IPS-15b (cell line): Measurements from ENCODE around the gene AHCYL2.
"Not testable (repeated sequence)": the region's sequence is repeated elsewhere in the genome, so short reads cannot be mapped to it uniquely, and the experiment has no call there.

Experiments
- H3K27me3 ChIP-seq: one replicate; pipeline ENCODE4 v1.6.1; 2013; ENCODE audit warnings: low read length; ENCODE audit not compliant: control insufficient read depth, insufficient read depth
- H3K36me3 ChIP-seq: one replicate; pipeline ENCODE4 v1.6.1; 2013; ENCODE audit warnings: low read length; ENCODE audit not compliant: control insufficient read depth, insufficient read depth
- H3K4me1 ChIP-seq: one replicate; pipeline ENCODE4 v1.6.1; 2013; ENCODE audit warnings: mild to moderate bottlenecking, low read length; ENCODE audit not compliant: control insufficient read depth, insufficient read depth
- H3K4me3 ChIP-seq: one replicate; pipeline ENCODE4 v1.5.1; 2013; ENCODE audit warnings: low read depth, low read length
- H3K9ac ChIP-seq: one replicate; pipeline ENCODE4 v1.6.1; 2013; ENCODE audit warnings: low read depth, mild to moderate bottlenecking, low read length
- H3K9me3 ChIP-seq: one replicate; pipeline ENCODE4 v1.6.1; 2013; ENCODE audit warnings: mild to moderate bottlenecking, low read length; ENCODE audit not compliant: control insufficient read depth, insufficient read depth

AHCYL2 gene

DNA sequence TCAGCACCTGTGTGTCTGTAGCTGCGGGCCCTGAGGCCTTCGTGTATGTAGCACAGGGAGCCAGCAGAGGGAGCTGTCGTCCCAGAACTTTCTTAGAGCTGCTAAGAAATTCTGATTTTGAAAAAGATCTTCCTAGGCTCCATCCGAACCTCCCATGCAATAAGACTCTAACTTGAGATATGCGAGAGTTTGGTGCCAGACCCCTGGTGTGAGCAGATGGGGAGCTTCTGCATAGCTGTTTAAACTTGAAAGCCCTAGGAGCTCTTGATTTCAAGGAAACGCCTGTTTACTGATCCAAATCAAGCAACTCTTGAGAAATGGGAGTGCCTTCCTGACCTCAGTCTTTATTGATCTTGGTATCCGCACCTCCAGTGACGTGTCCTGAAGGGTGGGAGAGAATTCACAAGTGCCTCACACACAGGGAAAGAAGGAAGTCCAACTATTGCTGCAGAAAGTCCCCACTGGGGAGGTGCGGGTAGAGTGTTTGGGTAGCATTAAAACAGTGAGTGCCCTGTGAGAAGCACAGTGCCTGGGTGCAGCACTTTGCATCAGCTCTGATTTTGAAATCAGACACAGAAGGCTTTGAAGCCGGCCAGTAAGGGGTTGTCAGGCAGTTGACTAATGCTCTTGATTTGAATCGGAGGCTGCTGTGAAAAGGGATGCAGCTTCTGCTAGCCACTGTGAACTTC is 143.0 kb downstream of the AHCYL2 start:
- Histone ChIP-seq H3K27me3 (no peaks in the 10 kb centered on the region), H3K4me3 (peak overlapping the region; percentile 20), H3K9ac (no peak overlapping the region), H3K9me3 (no peaks in the 10 kb centered on the region), H3K36me3 (no peaks in the 10 kb centered on the region), H3K4me1 (peaks cover 15% of the 10 kb centered on the region)

DNA sequence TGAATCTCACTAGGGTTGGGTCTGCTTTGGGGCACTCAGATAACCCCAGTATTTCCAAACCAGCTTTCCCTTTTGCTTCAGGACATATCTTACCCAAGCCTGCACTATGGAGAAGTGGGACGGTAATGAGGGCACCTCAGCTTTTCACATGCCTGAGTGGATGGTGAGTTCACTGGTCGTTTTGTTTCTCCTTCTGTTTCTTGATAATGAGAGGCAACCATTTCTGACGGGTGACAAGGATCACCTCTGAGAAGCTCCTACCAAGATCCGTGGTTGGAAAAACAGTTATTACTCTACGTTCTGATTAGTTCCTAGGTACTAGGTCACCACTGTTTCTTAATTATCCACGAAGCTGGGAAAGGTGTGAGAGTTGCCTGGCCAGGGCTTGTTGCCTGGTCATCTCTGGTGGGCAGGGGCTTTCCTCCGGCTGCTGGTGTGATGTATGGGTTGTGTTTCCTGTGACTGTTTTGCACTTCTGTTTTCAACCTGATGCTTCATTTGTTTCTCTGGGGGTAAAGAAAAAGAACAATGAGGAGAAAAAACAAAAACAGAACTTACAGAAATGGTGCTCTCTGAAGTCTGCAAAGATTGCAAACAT is 143.7 kb downstream of the AHCYL2 start:
- no peaks in the 10 kb centered on the region for H3K27me3 ChIP-seq
- H3K4me1 ChIP-seq, result peaks cover 15% of the 10 kb centered on the region
- no peaks in the 10 kb centered on the region for H3K9me3 ChIP-seq
- no peak overlapping the region for H3K9ac ChIP-seq
- H3K36me3 ChIP-seq, result no peaks in the 10 kb centered on the region
- no peak overlapping the region for H3K4me3 ChIP-seq

DNA sequence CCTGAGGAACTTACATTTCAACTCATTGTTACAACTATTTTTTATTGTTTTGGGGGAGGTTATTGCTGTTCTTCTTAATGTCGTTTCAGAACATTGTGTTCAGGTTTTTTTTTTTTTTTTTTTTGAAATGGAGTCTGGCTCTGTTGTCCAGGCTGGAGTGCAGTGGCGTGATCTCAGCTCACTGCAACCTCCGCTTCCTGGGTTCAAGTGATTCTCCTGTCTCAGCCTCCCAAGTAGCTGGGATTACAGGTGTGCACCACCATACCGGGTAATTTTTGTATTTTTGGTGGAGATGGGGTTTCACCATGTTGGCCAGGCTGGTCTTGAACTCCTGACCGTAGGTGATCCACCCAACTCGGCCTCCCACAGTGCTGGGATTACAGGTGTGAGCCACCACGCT is 144.6 kb downstream of the AHCYL2 start:
- not testable (repeated sequence) for H3K9ac ChIP-seq, H3K36me3 ChIP-seq, H3K4me3 ChIP-seq, H3K27me3 ChIP-seq, H3K9me3 ChIP-seq
- peaks cover 15% of the 10 kb centered on the region for H3K4me1 ChIP-seq

DNA sequence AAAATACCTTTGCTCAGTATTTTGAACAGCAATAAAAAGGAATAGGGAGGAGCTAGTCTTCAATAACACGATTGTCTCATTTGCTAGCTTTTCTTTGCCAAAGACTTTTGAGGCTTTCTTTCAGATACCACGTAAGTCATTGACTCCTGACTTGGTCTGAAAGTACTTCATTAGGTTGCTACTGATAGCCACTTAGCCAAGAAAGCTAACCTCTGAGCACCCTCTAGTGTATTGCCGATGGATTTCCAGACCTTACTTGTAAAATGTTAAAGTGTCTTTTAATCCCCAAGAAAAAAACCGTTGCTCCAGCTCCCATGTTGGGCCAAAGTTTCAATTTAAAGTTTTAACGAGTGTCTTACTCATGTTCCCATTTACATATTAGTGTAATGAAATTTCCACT is 146.0 kb downstream of the AHCYL2 start:
- H3K36me3 ChIP-seq, result no peaks in the 10 kb centered on the region
- H3K4me3 ChIP-seq, result no peak overlapping the region
- H3K9me3 ChIP-seq, result no peaks in the 10 kb centered on the region
- no peak overlapping the region for H3K9ac ChIP-seq
- H3K4me1 ChIP-seq, result peaks cover 23% of the 10 kb centered on the region
- no peaks in the 10 kb centered on the region for H3K27me3 ChIP-seq

DNA sequence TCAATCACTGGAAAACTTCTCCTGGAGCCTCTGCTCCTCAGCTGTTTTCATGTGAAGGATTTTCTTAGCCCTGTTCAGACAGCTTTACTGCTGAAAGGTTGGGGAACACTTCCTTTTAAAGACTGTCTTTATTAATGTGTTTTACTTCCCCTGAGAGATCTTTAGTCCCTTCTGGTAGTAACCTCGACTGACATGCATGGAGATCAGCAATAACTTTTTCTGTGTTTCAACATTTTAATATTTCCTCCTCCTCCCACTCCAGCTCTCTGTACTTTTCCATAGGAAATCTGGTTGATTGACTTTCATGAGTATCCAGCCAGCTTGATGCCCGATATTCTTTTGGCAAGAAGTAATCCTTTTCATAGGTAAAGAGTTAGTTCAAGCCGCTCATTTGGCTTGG is 146.7 kb downstream of the AHCYL2 start:
- Histone ChIP-seq H3K9me3 (no peaks in the 10 kb centered on the region), H3K36me3 (no peaks in the 10 kb centered on the region), H3K27me3 (no peaks in the 10 kb centered on the region), H3K4me1 (peaks cover 29% of the 10 kb centered on the region), H3K4me3 (no peak overlapping the region), H3K9ac (no peak overlapping the region)

DNA sequence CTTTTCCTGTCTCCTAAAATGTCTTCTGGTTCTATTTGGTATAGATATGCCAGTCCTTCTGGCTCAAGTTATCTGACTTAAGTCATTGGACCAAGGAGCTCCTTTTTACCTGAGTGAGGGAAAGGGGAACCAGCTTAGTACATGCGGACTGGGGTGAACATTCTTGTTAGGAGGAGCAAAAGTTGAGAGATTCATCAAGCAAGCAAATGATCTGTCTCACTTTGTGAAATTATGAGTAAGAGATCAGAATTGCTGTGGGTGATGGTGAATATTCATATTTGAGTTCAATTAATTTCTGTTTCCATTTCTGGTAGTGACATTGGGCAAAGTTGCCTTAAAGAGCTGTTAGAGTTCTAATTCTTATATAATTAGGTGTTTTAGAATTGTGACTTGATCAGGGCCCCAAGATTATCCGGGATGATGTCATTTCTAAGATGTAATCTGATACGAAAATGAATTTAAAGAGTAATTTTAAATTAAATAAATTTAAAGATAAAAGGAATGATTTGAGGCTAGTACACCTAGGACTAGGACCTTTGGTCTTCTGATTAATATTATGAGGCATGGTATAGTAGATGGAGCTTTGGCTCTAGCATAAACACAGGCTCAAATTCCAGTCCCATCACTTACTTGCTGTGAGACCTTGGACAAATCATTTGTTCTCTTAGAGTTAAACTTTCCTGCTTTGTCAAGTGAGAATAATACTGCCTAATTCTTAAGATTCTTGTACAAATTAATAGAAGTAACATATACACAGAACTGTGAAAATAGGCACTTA is 149.0 kb downstream of the AHCYL2 start:
- H3K9ac ChIP-seq, result no peak overlapping the region
- no peak overlapping the region for H3K4me3 ChIP-seq
- H3K4me1 ChIP-seq, result peaks cover 14% of the 10 kb centered on the region
- H3K27me3 ChIP-seq, result no peaks in the 10 kb centered on the region
- H3K9me3 ChIP-seq, result no peaks in the 10 kb centered on the region
- no peaks in the 10 kb centered on the region for H3K36me3 ChIP-seq

DNA sequence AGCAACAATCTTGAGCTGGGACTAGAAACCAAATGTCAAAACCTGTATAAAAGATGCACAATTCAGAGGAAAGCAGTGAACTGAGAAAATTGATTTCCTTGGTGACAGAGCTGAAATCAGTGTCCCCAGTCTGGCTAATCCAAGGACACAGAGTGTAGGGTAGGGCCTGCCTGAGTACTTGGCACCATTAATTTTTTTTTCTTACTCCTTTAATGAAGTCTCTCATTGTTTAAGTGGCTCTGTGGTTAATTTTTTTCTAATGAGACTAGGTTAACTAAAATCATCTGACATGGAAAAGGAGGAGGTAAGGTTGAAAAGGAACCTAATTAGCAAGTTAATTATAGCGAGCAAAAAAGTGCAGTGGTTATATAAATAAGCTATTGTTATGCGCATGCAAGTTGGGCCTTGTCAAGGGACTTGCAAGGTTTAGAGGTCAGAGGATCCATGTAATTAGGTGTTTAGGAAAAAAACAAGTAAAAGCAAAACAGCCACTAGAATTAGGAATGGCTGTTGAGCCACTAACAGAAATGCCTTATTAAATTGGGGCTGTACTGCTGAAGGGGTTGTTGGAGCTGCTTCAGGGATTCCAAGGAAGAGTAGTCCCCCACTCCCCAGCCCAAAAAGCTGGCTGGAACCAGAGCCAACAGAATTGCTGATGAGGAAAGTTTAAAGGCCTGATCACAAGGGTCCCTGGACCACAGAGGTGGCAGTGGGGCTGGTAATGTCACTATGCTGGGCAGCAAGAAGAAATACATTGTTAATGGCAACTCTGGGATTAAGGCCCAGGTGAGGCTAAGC is 150.5 kb downstream of the AHCYL2 start:
- Histone ChIP-seq H3K27me3 (no peaks in the 10 kb centered on the region), H3K4me3 (peak overlapping the region; percentile 9), H3K9ac (peak overlapping the region; percentile 10), H3K36me3 (no peaks in the 10 kb centered on the region), H3K4me1 (peaks cover 14% of the 10 kb centered on the region), H3K9me3 (no peaks in the 10 kb centered on the region)

DNA sequence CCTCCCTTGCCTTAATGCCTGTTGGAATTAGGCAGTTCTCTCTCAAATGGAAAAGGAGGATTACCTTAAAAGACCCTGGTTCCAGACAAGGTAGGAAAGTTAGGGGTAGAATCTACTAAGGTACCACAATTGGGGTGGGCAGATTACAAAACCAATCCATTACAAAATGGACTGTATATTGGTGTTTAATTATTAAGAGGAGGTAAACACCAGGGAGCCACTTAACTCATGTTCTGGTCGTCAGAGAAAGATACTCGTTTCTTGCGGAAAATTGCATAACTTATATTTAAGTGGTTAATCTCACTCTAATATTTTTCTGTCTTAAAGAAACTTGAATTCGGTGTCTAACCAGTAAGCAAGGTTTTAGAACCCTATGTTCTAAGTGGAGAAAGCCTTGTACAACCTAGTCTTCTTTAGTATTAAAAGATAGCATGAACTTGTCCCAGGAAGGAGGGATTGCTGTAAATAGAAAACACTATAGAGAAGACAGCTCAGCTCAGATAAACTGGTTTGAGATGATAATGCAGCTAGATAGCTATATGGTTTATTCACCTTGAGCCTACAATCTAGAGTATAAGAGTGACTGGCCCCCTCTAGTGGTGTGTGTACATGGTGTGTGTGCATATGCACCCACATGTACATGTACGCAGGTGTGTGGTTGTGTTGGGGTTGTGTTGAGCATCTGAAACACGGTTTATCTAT is 151.4 kb downstream of the AHCYL2 start:
- H3K9ac ChIP-seq, result peak overlapping the region; percentile 10
- no peaks in the 10 kb centered on the region for H3K36me3 ChIP-seq
- H3K4me3 ChIP-seq, result peak overlapping the region; percentile 9
- H3K4me1 ChIP-seq, result peaks cover 14% of the 10 kb centered on the region
- no peaks in the 10 kb centered on the region for H3K9me3 ChIP-seq
- no peaks in the 10 kb centered on the region for H3K27me3 ChIP-seq

DNA sequence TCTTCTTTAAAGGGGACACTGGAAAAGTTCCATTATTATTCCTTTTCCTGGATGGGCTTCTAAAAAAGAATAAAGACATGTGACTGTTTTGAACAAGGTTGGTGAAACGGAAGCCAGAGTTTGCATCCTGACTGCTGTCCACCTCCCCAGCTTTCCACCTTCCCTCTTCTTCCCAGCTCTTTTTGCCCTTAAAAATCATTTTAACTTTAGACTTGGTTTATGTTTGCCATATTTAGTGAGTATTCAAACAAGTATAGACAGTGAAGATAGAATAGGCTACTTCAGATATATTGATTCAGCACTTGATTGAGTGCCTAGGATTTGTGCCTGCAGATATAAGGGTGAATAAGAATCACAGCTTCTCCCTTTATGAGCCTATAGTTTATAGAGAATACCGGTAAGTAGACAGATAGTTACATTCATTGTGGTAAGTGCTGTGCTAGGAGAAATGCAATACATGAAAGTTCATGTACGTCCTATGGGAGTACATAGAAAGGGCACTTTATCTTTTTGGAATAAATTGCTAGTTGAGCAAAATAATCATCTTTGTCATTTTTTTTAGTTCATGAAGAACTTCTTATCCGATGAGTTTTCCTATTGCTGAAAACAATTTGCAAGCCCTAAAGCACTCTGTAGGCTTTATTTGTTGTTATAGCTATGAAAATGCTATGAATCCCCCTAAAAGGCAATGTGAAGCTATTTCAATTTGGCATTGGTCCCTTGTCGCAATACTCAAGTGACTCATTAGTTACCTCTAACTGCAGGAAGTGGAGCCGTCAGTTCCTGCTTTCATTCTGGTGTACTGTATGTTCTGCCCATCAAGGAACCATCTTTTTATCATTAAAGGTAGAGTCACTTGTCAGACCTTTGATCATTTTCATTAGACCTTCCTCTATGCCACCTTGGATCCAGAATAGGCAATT is 152.2 kb downstream of the AHCYL2 start:
- Histone ChIP-seq H3K4me3 (no peak overlapping the region), H3K9me3 (no peaks in the 10 kb centered on the region), H3K27me3 (no peaks in the 10 kb centered on the region), H3K9ac (no peak overlapping the region), H3K36me3 (no peaks in the 10 kb centered on the region), H3K4me1 (peaks cover 14% of the 10 kb centered on the region)

DNA sequence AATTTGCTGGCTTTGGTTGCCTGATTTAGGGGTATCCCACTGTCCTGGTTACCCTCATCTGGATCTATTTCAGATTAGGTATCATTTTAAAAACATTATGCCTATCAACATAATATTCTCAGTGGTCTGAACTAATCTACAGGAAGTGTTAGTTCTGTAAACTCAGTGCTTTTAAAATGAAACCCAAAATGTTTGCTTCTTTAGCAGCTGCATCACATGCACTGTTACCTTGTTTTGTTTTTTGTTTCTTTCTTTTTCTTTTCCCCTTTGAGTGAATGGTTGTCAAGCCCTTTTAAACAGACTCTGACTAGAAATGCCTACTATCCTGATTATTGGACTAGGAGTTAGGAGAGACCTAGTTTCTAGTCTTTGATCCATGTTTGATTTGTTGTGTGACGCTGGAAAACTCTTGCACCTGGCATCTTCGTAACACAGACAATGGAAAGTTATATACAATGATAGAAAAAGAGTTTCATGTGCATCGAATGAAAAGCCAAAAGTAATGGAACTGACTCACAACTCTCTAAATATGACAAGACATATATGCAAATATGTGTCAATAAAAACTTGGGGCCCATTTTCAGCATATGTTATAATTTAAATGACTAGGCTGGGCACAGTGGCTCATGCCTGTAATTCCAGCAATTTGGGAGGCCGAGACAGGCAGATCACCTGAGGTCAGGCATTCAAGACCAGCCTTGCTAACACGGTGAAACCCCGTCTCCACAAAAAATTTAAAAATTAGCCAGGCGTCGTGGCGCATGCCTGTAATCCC is 157.1 kb downstream of the AHCYL2 start:
- H3K4me1 ChIP-seq, result peaks cover 6% of the 10 kb centered on the region

More for the DNA sequence above, 157.1 kb downstream of the AHCYL2 start:
- H3K4me3 ChIP-seq, result no peak overlapping the region
- no peaks in the 10 kb centered on the region for H3K9me3 ChIP-seq
- H3K9ac ChIP-seq, result no peak overlapping the region
- H3K36me3 ChIP-seq, result no peaks in the 10 kb centered on the region
- no peaks in the 10 kb centered on the region for H3K27me3 ChIP-seq
